ENCODE data around the gene STK16. TPM values are rescaled to one million over a fixed set of nuclear protein-coding genes. Genes with fewer than 3 reads are reported as not detected.
A peak's percentile ranks its signal among the peaks of the same experiment; 100 is the strongest.
"Not testable (repeated sequence)": the region's sequence is repeated elsewhere in the genome, so short reads cannot be mapped to it uniquely, and the experiment has no call there.

The STK16 gene, protein sequence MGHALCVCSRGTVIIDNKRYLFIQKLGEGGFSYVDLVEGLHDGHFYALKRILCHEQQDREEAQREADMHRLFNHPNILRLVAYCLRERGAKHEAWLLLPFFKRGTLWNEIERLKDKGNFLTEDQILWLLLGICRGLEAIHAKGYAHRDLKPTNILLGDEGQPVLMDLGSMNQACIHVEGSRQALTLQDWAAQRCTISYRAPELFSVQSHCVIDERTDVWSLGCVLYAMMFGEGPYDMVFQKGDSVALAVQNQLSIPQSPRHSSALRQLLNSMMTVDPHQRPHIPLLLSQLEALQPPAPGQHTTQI
- total RNA-seq, result 10 to 100 TPM; 27.8 to 30.7 TPM

DNA sequence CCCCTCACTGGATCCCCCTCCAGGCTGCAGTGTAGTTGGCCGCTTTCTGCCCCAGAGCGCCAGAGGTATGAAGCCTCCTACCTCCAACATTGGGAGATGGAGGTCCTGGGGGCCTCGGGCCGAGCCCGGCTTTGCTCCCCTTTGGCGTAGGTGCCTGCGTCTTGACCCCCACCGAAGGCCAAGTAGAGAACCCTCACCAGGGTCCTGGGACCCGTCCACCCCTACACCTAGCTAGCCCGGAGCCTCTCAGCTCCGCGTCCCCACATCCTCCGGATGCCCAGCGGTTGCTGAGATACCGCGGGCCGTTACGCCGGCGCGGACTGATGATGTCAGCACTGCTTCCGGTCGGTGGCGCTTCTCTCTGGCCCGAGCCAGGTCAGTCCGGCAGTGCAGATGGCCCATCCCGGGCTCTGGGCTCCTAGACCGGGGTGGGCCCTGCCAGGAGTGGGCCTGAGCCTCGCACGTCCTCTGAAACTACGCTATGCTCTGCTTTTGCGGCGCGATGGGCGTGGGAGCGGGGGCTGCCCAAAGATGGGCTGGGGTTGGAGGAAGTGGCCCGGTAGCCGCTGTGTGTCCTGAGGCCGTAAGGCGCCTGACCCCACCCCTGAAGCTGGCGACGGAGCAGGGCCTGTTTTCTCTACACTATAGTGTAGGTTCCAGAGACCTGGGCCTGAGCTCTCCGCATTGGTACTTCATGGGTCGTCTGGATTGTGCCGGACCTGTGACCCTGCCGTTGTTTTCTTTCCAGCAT, at the start of gene STK16, which contains the start of gene GLB1L:
TSS of gene STK16 (plus strand) at position 332 of the 751 bp plus-strand sequence. CDS start 521 bp downstream, outside the sequence.
TSS of gene GLB1L (minus strand) at position 297 of the 751 bp plus-strand sequence. CDS start 1,871 bp downstream, outside the sequence.
- H3K27ac Mint-ChIP-seq, result peak within 1 kb of the TSS; percentile 99
- H3K4me1 Mint-ChIP-seq, result peaks cover 58% of the 10 kb centered on the region
- peak within 1 kb of the TSS; percentile 97 for H3K4me3 Mint-ChIP-seq
- H3K27me3 Mint-ChIP-seq, result no peaks in the 10 kb centered on the region
- no peaks in the 10 kb centered on the region for H3K9me3 Mint-ChIP-seq
- peaks cover 29% of the 10 kb centered on the region for H3K36me3 Mint-ChIP-seq
- DNase-seq, result peak; percentile 88

DNA sequence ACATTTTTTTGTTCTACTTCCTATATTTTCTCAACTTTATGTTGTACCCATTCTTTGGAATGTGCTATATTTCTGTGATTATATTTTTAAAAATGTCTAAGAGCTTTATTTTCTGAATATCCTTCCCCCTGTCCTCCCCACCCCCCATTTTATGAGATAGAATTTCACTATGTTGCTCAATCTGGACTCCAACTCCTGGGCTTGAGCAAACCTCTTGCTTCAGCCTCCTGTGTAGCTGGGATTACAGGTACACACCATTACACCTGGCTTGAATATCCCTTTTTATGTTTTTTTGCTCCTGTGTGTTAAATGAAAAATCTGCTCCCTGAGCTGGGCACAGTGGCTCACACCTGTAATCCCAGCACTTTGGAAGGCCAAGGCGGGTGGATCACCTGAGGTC, 47.9 kb upstream of the STK16 start:
- no peak for DNase-seq
- Mint-ChIP-seq H3K4me3 (no peak overlapping the region), H3K27me3 (no peaks in the 10 kb centered on the region), H3K9me3 (peaks cover 5% of the 10 kb centered on the region), H3K27ac (no peak overlapping the region), H3K36me3 (peaks cover 7% of the 10 kb centered on the region), H3K4me1 (peaks cover 20% of the 10 kb centered on the region)

DNA sequence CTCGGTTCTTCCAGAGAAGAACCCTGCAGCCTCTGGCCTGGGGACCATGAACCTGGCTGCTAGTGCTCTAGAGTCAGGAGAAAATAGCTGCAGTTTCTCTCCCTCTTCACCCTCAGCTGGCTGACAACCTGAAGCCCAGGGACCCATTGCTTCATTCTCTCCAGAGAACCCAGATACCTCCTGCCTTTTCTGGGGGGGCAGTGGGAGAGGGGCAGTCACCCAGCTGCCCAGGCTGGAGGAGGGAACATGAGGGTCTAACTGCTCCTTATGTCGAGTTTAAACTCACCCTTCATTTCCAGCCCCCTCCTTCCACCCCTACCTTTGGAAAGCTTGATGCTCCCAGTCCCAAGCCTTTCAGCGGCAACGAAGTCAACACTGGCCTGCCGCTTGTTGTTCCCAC, 46.3 kb upstream of the STK16 start:
- Mint-ChIP-seq H3K4me3 (peak overlapping the region; percentile 80), H3K27me3 (no peaks in the 10 kb centered on the region)

DNA sequence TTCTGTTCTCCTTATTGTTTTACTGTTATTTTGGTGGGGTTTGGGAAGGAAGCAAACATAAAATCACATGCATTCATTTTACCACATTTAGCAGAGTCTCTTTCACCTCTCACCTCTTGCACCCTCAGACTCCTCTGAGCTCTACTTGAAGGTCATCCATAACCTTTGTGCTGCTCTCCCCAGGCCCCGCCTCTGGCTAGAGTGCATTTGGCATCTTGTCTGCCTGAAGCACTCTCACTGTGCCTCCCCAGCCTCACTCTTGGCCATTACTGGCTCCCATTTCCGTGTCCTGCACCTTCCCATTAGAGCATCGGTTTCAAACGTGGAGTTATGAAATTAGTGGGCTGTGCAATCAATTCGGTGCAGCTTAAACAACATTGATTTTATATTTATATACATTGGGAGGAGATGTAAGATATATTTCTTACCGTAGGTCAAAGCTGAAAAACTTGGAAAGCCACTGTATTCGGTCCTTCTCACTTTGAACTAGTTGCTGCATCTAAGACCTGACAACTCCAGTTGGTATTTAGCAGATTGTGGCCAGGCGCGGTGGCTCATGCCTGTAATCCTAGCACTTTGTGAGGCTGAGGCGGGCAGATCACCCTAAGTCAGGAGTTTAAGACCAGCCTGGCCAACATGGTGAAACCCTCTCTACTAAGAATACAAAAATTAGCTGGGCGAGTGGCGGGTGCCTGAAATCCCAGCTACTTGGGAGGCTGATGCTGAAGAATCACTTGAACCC, 45.6 kb upstream of the STK16 start:
- H3K4me1 Mint-ChIP-seq, result peaks cover 20% of the 10 kb centered on the region
- peaks cover 13% of the 10 kb centered on the region for H3K36me3 Mint-ChIP-seq
- peaks cover 17% of the 10 kb centered on the region for H3K9me3 Mint-ChIP-seq
- peak overlapping the region; percentile 80 for H3K4me3 Mint-ChIP-seq
- peak overlapping the region; percentile 44 for H3K27ac Mint-ChIP-seq
- H3K27me3 Mint-ChIP-seq, result no peaks in the 10 kb centered on the region
- no peak for DNase-seq

More for the DNA sequence above, 46.3 kb upstream of the STK16 start:
- Mint-ChIP-seq H3K9me3 (peaks cover 13% of the 10 kb centered on the region), H3K4me1 (peaks cover 20% of the 10 kb centered on the region), H3K27ac (no peak overlapping the region), H3K36me3 (peaks cover 12% of the 10 kb centered on the region)
- DNase-seq, result no peak

DNA sequence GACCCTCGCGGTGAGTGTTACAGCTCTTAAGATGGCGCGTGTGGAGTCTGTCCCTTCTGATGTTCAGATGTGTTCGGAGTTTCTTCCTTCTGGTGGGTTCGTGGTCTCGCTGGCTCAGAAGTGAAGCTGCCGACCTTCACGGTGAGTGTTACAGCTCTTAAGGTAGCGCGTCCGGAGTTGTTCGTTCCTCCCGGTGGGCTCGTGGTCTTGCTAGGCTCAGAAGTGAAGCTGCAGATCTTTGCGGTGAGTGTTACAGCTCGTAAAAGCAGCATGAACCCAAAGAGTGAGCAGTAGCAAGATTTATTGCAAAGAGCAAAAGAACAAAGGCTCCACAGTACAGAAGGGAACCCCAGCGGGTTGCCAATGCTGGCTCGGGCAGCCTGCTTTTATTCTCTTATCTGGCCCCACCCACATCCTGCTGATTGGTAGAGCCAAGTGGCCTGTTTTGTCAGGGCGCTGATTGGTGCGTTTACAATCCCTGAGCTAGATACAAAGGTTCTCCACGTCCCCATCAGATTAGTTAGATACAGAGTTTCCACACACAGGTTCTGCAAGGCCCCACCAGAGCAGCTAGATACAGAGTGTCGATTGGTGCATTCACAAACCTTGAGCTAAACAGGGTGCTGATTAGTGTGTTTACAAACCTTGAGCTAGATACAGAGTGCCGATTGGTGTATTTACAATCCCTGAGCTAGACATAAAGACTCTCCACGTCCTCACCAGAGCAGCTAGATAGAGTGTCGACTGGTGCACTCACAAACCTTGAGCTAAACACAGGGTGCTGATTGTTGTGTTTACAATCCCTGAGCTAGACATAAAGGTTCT, 44.6 kb upstream of the STK16 start:
- H3K4me1 Mint-ChIP-seq, result peaks cover 20% of the 10 kb centered on the region
- H3K36me3 Mint-ChIP-seq, result peaks cover 13% of the 10 kb centered on the region
- peak; percentile 69 for DNase-seq
- H3K27me3 Mint-ChIP-seq, result not testable (repeated sequence)
- H3K4me3 Mint-ChIP-seq, result peak overlapping the region; percentile 80
- H3K9me3 Mint-ChIP-seq, result peaks cover 17% of the 10 kb centered on the region
- H3K27ac Mint-ChIP-seq, result peak overlapping the region; percentile 92

DNA sequence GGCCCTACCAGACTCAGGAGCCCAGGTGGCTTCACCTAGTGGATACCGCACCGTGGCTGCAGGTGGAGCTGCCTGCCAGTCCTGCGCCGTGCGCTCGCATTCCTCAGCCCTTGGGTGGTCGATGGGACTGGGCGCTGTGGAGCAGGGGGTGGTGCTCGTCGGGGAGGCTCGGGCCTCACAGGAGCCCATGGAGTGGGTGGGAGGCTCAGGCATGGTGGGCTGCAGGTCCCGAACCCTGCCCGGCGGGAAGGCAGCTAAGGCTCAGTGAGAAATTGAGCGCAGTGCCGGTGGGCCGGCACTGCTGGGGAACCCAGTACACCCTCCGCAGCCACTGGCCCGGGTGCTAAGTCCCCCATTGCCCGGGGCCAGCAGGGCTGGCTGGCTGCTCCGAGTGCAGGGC, 43.9 kb upstream of the STK16 start:
- not testable (repeated sequence) for H3K4me3 Mint-ChIP-seq, H3K27me3 Mint-ChIP-seq, DNase-seq
- Mint-ChIP-seq H3K27ac (peak overlapping the region; percentile 92), H3K9me3 (peaks cover 17% of the 10 kb centered on the region), H3K4me1 (peaks cover 25% of the 10 kb centered on the region), H3K36me3 (peaks cover 13% of the 10 kb centered on the region)

DNA sequence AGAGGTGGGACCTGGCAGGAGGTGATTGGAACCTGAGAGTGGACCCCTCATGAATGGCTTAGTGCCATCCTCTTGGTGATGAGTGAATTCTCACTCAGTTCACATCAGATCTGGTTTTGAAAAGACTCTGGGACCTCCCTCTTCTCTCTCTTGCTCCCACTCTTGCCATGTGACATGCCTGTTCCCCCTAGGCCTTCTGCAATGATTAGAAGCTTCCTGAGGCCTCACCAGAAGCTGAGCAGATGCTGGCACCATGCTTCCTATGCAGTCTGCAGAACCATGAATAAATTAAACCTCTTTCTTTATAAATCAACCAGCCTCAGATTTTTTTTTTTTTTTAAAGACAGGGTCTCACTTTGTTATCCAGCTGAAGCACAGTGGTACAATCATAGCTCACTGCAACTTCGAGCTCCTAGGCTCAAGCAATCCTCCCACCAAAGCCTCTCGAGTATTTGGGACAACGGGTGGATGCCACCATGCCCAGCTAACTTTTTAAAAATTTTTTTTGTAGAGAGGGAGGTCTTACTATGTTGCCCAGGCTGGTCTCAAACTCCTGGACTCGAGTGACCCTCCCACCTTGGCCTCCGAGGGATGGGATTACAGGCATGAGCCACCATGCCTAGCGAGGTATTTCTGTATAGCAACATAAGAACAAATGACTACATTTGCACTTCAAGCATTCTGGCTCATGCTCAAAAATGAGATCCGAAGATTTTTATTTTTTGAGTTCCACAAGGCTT, 40.7 kb upstream of the STK16 start:
- peaks cover 17% of the 10 kb centered on the region for H3K9me3 Mint-ChIP-seq
- peaks cover 37% of the 10 kb centered on the region for H3K4me1 Mint-ChIP-seq
- peak overlapping the region; percentile 18 for H3K4me3 Mint-ChIP-seq
- no peaks in the 10 kb centered on the region for H3K27me3 Mint-ChIP-seq
- H3K27ac Mint-ChIP-seq, result peak overlapping the region; percentile 67
- no peak for DNase-seq
- H3K36me3 Mint-ChIP-seq, result peaks cover 25% of the 10 kb centered on the region

DNA sequence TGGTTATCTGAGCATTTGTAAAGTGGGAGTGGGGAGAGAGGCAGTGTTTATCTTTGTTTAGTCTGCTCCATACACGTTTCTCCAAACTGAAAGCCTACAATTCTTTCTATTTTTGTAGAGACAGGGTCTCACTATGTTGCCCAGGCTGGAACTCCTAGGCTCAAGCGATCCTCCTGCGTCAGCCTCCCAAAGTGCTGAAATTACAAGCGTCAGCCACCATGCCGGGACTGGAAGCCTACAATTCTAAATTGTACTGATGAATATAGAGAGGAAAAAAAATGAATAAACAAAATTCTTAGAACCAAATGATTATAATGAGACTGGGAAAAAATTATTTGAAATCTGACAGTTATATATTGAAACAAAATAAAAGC, 40.1 kb upstream of the STK16 start:
- H3K27ac Mint-ChIP-seq, result peak overlapping the region; percentile 5
- peaks cover 29% of the 10 kb centered on the region for H3K36me3 Mint-ChIP-seq
- H3K27me3 Mint-ChIP-seq, result no peaks in the 10 kb centered on the region
- peaks cover 17% of the 10 kb centered on the region for H3K9me3 Mint-ChIP-seq
- no peak for DNase-seq
- peak overlapping the region; percentile 34 for H3K4me3 Mint-ChIP-seq
- peaks cover 42% of the 10 kb centered on the region for H3K4me1 Mint-ChIP-seq

DNA sequence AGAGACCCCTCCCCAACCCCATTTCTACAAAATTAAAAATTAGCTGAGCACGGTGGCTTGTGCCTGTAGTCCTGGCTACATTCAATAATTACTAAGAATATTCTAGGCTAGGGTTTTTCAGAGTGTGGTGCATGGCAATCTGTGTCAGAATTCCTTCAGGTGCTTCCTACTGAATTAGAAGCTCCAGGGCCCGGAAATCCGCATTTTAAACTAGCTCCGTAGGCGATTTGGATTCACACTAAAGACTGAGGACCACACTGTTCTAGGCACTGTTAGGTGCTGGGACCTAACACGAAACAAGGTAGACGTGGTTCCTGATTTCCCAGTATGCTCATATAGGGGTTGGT, 39.3 kb upstream of the STK16 start:
- H3K27me3 Mint-ChIP-seq, result no peaks in the 10 kb centered on the region
- H3K27ac Mint-ChIP-seq, result peak overlapping the region; percentile 97
- peak overlapping the region; percentile 90 for H3K4me3 Mint-ChIP-seq
- peaks cover 29% of the 10 kb centered on the region for H3K36me3 Mint-ChIP-seq
- peaks cover 16% of the 10 kb centered on the region for H3K9me3 Mint-ChIP-seq
- DNase-seq, result no peak
- H3K4me1 Mint-ChIP-seq, result peaks cover 39% of the 10 kb centered on the region

DNA sequence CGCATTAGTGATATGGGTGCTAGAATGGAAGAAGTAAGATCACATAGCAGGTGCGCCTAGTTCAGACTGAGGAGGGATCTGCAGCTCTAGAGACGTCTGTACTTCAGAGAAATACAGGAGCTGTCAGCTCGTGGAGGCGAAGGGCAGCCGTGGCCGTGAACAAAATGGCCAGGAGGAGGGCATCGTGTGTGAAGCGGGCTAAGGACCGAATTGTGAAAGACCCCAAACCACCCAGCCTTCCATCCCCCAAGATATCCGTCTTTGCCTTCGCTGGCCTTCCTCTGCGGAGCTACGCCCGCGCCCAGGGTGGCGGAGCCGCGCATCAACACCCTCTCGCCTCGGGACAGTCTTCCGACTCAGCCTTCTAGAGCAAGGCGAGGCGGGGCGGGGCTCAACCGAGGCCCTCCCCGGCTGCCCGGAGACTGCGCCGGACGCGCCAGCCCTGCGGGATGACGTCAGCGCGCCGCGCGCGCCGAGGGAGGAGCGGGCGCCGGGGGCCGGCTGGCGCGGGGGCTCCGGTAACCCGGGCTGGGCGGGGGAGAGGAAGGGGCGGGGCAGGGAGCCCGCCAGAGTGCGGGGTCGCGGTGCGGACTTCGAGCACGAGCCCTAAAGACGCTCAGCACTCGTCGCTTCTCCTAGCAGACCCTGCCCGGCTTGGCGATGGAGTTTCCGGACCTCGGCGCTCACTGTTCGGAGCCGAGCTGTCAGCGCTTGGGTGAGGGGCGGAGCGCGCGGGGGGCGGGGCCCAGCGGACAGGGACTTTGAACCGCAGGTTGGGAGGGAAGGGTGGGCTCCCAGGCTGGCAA, 38.7 kb upstream of the STK16 start, which contains the start of gene ZFAND2B:
TSS of gene ZFAND2B (plus strand) at position 455 of the 806 bp plus-strand sequence. CDS start at position 661, 206 bp downstream.
- Mint-ChIP-seq H3K9me3 (peaks cover 13% of the 10 kb centered on the region), H3K4me3 (peak within 1 kb of the TSS; percentile 90), H3K27me3 (no peaks in the 10 kb centered on the region), H3K4me1 (peaks cover 39% of the 10 kb centered on the region), H3K27ac (peak within 1 kb of the TSS; percentile 97), H3K36me3 (peaks cover 27% of the 10 kb centered on the region)
- peak; percentile 99 for DNase-seq

DNA sequence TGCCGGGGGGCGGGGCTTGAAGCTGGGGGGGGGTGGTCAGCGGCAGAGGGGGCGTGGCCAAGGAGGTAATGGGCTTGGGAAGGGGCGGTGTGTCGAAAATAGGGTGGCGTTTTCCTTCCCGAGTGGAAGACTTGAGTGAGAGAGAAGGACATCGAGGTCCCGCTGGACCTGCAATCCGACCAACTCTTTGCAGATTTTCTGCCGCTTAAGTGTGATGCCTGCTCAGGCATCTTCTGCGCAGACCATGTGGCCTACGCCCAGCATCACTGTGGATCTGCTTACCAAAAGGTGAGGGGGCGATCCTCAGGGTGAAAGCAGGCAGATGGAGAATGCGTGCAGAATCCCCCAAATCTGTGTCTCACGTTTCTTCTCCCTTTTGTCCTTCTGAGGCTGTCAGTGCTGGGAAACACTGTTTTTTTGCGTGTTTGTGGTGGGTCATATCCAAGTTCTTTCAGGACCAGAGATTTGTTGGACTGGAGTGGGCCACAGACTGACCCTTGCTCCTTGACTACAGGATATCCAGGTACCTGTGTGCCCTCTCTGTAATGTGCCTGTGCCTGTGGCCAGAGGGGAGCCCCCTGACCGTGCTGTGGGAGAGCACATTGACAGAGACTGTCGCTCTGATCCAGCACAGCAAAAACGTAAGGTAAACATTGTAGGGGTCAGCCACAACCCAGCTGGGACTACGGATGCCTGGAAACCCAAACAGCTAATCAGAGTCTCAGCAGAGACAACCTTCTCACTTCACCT, 38.0 kb upstream of the STK16 start:
- peaks cover 41% of the 10 kb centered on the region for H3K4me1 Mint-ChIP-seq
- peak overlapping the region; percentile 97 for H3K27ac Mint-ChIP-seq
- H3K9me3 Mint-ChIP-seq, result peaks cover 13% of the 10 kb centered on the region
- H3K36me3 Mint-ChIP-seq, result peaks cover 34% of the 10 kb centered on the region
- DNase-seq, result no peak
- H3K4me3 Mint-ChIP-seq, result peak overlapping the region; percentile 90
- H3K27me3 Mint-ChIP-seq, result no peaks in the 10 kb centered on the region

DNA sequence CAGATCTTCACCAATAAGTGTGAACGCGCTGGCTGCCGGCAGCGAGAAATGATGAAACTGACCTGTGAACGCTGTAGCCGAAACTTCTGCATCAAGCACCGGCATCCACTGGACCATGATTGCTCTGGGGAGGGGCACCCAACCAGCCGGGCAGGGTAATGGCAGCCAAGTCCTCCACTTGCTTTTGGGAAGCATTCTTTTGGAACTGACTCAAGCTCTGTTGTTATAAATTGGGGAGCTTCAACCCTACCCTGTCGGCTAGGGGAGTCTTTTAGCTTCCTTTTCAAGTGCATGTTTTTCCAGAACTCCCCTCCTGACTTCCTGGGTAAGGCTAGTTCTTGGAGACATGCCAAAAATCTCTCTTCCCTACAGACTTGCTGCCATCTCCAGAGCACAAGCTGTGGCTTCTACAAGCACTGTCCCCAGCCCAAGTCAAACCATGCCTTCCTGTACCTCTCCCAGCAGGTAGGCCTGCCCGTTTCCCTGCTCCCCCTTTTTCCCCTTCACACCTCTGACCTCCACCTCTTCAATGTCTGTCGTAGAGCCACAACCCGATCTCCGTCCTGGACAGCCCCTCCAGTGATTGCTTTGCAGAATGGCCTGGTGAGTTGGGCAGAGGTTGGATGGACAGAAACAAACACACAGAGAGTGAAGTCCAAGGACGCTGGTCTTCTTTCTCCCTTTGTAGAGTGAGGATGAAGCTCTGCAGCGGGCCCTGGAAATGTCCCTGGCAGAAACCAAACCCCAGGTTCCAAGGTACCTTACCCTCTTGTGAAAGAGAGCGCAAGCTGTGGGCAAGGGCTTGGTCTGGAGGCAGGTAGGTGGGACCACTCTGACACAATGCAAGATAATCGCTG, 37.2 kb upstream of the STK16 start:
- Mint-ChIP-seq H3K9me3 (peaks cover 10% of the 10 kb centered on the region), H3K4me1 (peaks cover 41% of the 10 kb centered on the region)
- no peak for DNase-seq

More for the DNA sequence above, 37.2 kb upstream of the STK16 start:
- peak overlapping the region; percentile 90 for H3K4me3 Mint-ChIP-seq
- no peaks in the 10 kb centered on the region for H3K27me3 Mint-ChIP-seq
- H3K27ac Mint-ChIP-seq, result peak overlapping the region; percentile 86
- peaks cover 34% of the 10 kb centered on the region for H3K36me3 Mint-ChIP-seq

All from activated naive CD8-positive, alpha-beta T cell treated with anti-CD3 and anti-CD28 coated beads for 36 hours (primary cell).